WTC11 (cell line): Measurements from ENCODE around the gene ZNF415. TPM values are rescaled to one million over a fixed set of nuclear protein-coding genes. Genes with fewer than 3 reads are reported as not detected.
"Not testable (repeated sequence)": the region's sequence is repeated elsewhere in the genome, so short reads cannot be mapped to it uniquely, and the experiment has no call there.

Experiments
- ATAC-seq: fragments of 200-7000 bp; cut with Tn5 transposase; 2 replicates; pipeline ENCODE4 v1.10.0; 2021; ENCODE audit warnings: mild to moderate bottlenecking, moderate library complexity
- CTCF ChIA-PET: fragments of 300-600 bp; sonication (Branson Sonifier 250); formaldehyde crosslinking; loops from one replicate; lab custom pipeline; 2021; ENCODE audit warnings: antibody characterized with exemption; lab: Charles Lee
- POLR2A ChIA-PET: fragments of 350-600 bp; sonication (Branson Sonifier 250); formaldehyde crosslinking; loops from one replicate; lab custom pipeline; 2021; ENCODE audit warnings: antibody characterized with exemption; lab: Charles Lee
- DNase-seq: peaks from one replicate; pipeline ENCODE4 v3.0.0; 2021; ENCODE audit warnings: low spot score
- H3K27ac Mint-ChIP-seq: 2 replicates; pipeline ENCODE4 v1.8.0; 2021; ENCODE audit warnings: mixed read lengths
- H3K27me3 Mint-ChIP-seq: 2 replicates; pipeline ENCODE4 v1.8.0; 2021; ENCODE audit warnings: low read depth, mild to moderate bottlenecking, moderate library complexity, mixed read lengths
- H3K36me3 Mint-ChIP-seq: 2 replicates; pipeline ENCODE4 v1.8.0; 2021; ENCODE audit warnings: mixed read lengths
- H3K4me1 Mint-ChIP-seq: 2 replicates; pipeline ENCODE4 v1.8.0; 2022; ENCODE audit warnings: mixed read lengths
- H3K4me3 Mint-ChIP-seq: 2 replicates; pipeline ENCODE4 v1.8.0; 2021; ENCODE audit warnings: mild to moderate bottlenecking, moderate library complexity, mixed read lengths
- H3K9me3 Mint-ChIP-seq: 2 replicates; pipeline ENCODE4 v1.8.0; 2021; ENCODE audit warnings: mixed read lengths
- AR ChIP-seq: fragments of 250-450 bp; sonication (Bioruptor Pico); IDR thresholded peaks from 2 replicates; pipeline ENCODE4 v1.9.0; 2021; ENCODE audit warnings: mild to moderate bottlenecking
- ATF3 ChIP-seq: sonication (generic); formaldehyde crosslinking; conservative IDR thresholded peaks from 2 replicates; pipeline ENCODE4 v1.8.1; 2022; ENCODE audit warnings: mild to moderate bottlenecking, missing genetic modification reagents
- CREB1 ChIP-seq: sonication (generic); formaldehyde crosslinking; IDR thresholded peaks from 2 replicates; pipeline ENCODE4 v1.8.0; 2023; ENCODE audit warnings: mild to moderate bottlenecking, missing genetic modification reagents
- ELF4 ChIP-seq: sonication (generic); formaldehyde crosslinking; IDR thresholded peaks from 2 replicates; pipeline ENCODE4 v1.8.1; 2022; ENCODE audit warnings: low read depth, mild to moderate bottlenecking, moderate library complexity, missing genetic modification reagents
- ERG ChIP-seq: fragments of 250-450 bp; sonication (Bioruptor Pico); IDR thresholded peaks from 2 replicates; pipeline ENCODE4 v1.8.0; 2021; ENCODE audit warnings: mild to moderate bottlenecking
- FOXJ3 ChIP-seq: sonication (generic); formaldehyde crosslinking; IDR thresholded peaks from 2 replicates; pipeline ENCODE4 v1.9.0; 2021; ENCODE audit warnings: missing genetic modification reagents, mild to moderate bottlenecking, borderline replicate concordance
- GABPB1 ChIP-seq: sonication (generic); formaldehyde crosslinking; IDR thresholded peaks from 2 replicates; pipeline ENCODE4 v1.8.1; 2023; ENCODE audit warnings: mild to moderate bottlenecking, missing genetic modification reagents
- IRF2 ChIP-seq: sonication (generic); formaldehyde crosslinking; IDR thresholded peaks from 2 replicates; pipeline ENCODE4 v1.8.0; 2022; ENCODE audit warnings: low read depth, missing genetic modification reagents, borderline replicate concordance
- MYBL2 ChIP-seq: sonication (generic); formaldehyde crosslinking; IDR thresholded peaks from 2 replicates; pipeline ENCODE4 v1.8.1; 2023; ENCODE audit warnings: mild to moderate bottlenecking, moderate library complexity, missing genetic modification reagents
- NFATC4 ChIP-seq: fragments of 250-450 bp; sonication (Bioruptor Pico); IDR thresholded peaks from 2 replicates; pipeline ENCODE4 v1.9.0; 2021; ENCODE audit warnings: mild to moderate bottlenecking
- NR3C1 ChIP-seq: sonication (generic); formaldehyde crosslinking; conservative IDR thresholded peaks from 2 replicates; pipeline ENCODE4 v1.8.1; 2023; ENCODE audit warnings: low read depth, mild to moderate bottlenecking, missing genetic modification reagents
- RELA ChIP-seq: sonication (generic); formaldehyde crosslinking; IDR thresholded peaks from 2 replicates; pipeline ENCODE4 v1.8.1; 2022; ENCODE audit warnings: missing genetic modification reagents, mild to moderate bottlenecking, borderline replicate concordance
- STAT6 ChIP-seq: sonication (generic); formaldehyde crosslinking; conservative IDR thresholded peaks from 2 replicates; pipeline ENCODE4 v1.8.1; 2023; ENCODE audit warnings: mild to moderate bottlenecking, low read depth, missing genetic modification reagents, moderate library complexity
- TEAD1 ChIP-seq: sonication (generic); formaldehyde crosslinking; IDR thresholded peaks from 2 replicates; pipeline ENCODE4 v1.8.0; 2022; ENCODE audit warnings: mild to moderate bottlenecking, missing genetic modification reagents
- ZMAT4 ChIP-seq: fragments of 250-450 bp; sonication (Bioruptor Pico); IDR thresholded peaks from 2 replicates; pipeline ENCODE4 v1.9.0; 2021; ENCODE audit warnings: mild to moderate bottlenecking
- ZNF121 ChIP-seq: sonication (generic); formaldehyde crosslinking; IDR thresholded peaks from 2 replicates; pipeline ENCODE4 v1.8.0; 2023; ENCODE audit warnings: missing genetic modification reagents
- ZNF219 ChIP-seq: sonication (generic); formaldehyde crosslinking; IDR thresholded peaks from 2 replicates; pipeline ENCODE4 v1.8.0; 2023; ENCODE audit warnings: missing genetic modification reagents, mild to moderate bottlenecking, borderline replicate concordance
- ZNF232 ChIP-seq: sonication (generic); formaldehyde crosslinking; IDR thresholded peaks from 2 replicates; pipeline ENCODE4 v1.8.0; 2022; ENCODE audit warnings: mild to moderate bottlenecking, missing genetic modification reagents
- ZNF416 ChIP-seq: fragments of 250-450 bp; sonication (Bioruptor Pico); IDR thresholded peaks from 2 replicates; pipeline ENCODE4 v1.9.0; 2021; ENCODE audit warnings: mild to moderate bottlenecking, inconsistent platforms
- ZNF512 ChIP-seq: sonication (generic); formaldehyde crosslinking; IDR thresholded peaks from 2 replicates; pipeline ENCODE4 v1.8.1; 2022; ENCODE audit warnings: missing genetic modification reagents, borderline replicate concordance
- total RNA-seq: library from RNA; stranded (reverse); gene quantifications from 3 replicates; pipeline ENCODE4 v1.2.3, GENCODE V29; 2021

Gene ZNF415
- total RNA-seq, 1 experiment from 2014 or later, result 11.2 TPM

- TF ChIP-seq ZMAT4 (CRISPR knock-in tag) (no peak), ELF4 (no peak)
These were observed 983 bp downstream of the ZNF415 start (continued) for GRCh38 chr19:53131727-53132126.

- DNase-seq (no peak), ATAC-seq (no peak)
- no peak for TF ChIP-seq NFATC4
- TF ChIP-seq ZNF219 (CRISPR knock-in tag), result no peak
- ChIA-PET CTCF (interaction anchor here (0.6 to 2.3 kb wide), 5 partner anchors 26 to 165 kb away, joined by 3 to 9 read pairs (median 4); no protein-coding TSS in a partner anchor), POLR2A (no interaction called here)
- Mint-ChIP-seq H3K36me3 (no peaks in the 10 kb centered on the region), H3K4me3 (peak overlapping the region; percentile 74), H3K4me1 (peaks cover 30% of the 10 kb centered on the region), H3K27me3 (peaks cover 11% of the 10 kb centered on the region), H3K27ac (no peak overlapping the region), H3K9me3 (no peaks in the 10 kb centered on the region)
These were observed 1.6 kb downstream of the ZNF415 start for GRCh38 chr19:53131085-53131590.

GRCh38 chr19:53130506-53130905 lies 2.2 kb downstream of the ZNF415 start:
- Mint-ChIP-seq H3K9me3 (no peaks in the 10 kb centered on the region), H3K4me1 (peaks cover 30% of the 10 kb centered on the region), H3K36me3 (no peaks in the 10 kb centered on the region), H3K4me3 (no peak overlapping the region), H3K27me3 (peaks cover 11% of the 10 kb centered on the region), H3K27ac (no peak overlapping the region)
- CTCF ChIA-PET, result interaction anchor here (0.9 to 2.3 kb wide), 2 partner anchors 39 to 53 kb away, joined by 3 to 9 read pairs; no protein-coding TSS in a partner anchor
- no peak for DNase-seq
- POLR2A ChIA-PET, result no interaction called here
- no peak for ATAC-seq
- no peak for TF ChIP-seq ELF4
- TF ChIP-seq ZNF416 (CRISPR knock-in tag), result no peak
- TF ChIP-seq ERG, result no peak
- TF ChIP-seq RELA (CRISPR knock-in tag), result no peak
- TF ChIP-seq ATF3 (CRISPR knock-in tag), result no peak
- TF ChIP-seq STAT6 (CRISPR knock-in tag), result no peak
- no peak for TF ChIP-seq AR (CRISPR knock-in tag)
- TF ChIP-seq TEAD1 (CRISPR knock-in tag), result no peak
- TF ChIP-seq ZNF232 (CRISPR knock-in tag), result no peak
- TF ChIP-seq CREB1 (CRISPR knock-in tag), result no peak
- no peak for TF ChIP-seq GABPB1
- TF ChIP-seq ZNF121 (CRISPR knock-in tag), result no peak
- TF ChIP-seq ZNF219 (CRISPR knock-in tag), result no peak
- TF ChIP-seq NR3C1 (CRISPR knock-in tag), result no peak
- no peak for TF ChIP-seq MYBL2 (CRISPR knock-in tag)
- no peak for TF ChIP-seq ZNF512
- TF ChIP-seq FOXJ3 (CRISPR knock-in tag), result no peak
- no peak for TF ChIP-seq IRF2 (CRISPR knock-in tag)

GRCh38 chr19:53126733-53127526 lies 5.8 kb downstream of the ZNF415 start:
- Mint-ChIP-seq H3K27ac (peak overlapping the region; percentile 9; the same call in 1 of the 2 replicates), H3K4me1 (peaks cover 21% of the 10 kb centered on the region)
- POLR2A ChIA-PET, H3K9me3 Mint-ChIP-seq, CTCF ChIA-PET, H3K36me3 Mint-ChIP-seq, DNase-seq, H3K4me3 Mint-ChIP-seq, H3K27me3 Mint-ChIP-seq: not testable (repeated sequence)
- peak; percentile 56 for ATAC-seq
